AG09309 (cell line): ENCODE measurements around the gene RIC3.
"Not testable (repeated sequence)": the region's sequence is repeated elsewhere in the genome, so short reads cannot be mapped to it uniquely, and the experiment has no call there.

ENCODE experiments used
- DNase-seq: peaks from one replicate; pipeline ENCODE4 v3.0.0-alpha.2; 2010; ENCODE audit warnings: low read depth
- H3K4me3 ChIP-seq: 2 replicates; pipeline ENCODE4 v1.5.1; 2011; ENCODE audit warnings: mild to moderate bottlenecking, low read depth, low read length, moderate library complexity; ENCODE audit not compliant: control insufficient read depth
- TF ChIP-seq, protein P1 (sequence below): IDR thresholded peaks from 2 replicates; pipeline ENCODE4 v1.5.1; 2011; ENCODE audit warnings: mild to moderate bottlenecking, low read depth, low read length, inconsistent platforms; ENCODE audit not compliant: insufficient read depth, control insufficient read depth; ENCODE audit errors: missing control alignments

RIC3 gene

DNA sequence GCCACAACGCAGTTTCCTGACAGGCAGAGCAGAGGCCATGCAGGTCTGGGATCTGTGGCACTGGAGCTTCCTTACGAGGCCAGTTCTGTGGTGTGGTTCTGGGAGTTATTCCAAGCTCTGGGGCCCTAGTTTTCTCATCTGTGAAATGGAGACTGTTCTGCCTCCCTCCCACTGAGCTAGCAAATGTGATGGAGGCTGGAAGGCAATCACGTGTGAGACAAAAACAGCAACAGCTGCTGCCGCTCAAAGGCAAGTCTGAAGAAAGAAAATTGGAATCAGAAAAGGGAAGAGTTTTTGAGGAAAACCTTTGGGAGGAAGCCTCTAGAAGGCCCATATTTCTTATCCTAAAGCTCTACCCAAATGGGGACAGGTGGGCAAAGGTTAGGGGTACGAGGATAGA is 8.3 kb upstream of the RIC3 start:
- TF ChIP-seq, protein P1, sequence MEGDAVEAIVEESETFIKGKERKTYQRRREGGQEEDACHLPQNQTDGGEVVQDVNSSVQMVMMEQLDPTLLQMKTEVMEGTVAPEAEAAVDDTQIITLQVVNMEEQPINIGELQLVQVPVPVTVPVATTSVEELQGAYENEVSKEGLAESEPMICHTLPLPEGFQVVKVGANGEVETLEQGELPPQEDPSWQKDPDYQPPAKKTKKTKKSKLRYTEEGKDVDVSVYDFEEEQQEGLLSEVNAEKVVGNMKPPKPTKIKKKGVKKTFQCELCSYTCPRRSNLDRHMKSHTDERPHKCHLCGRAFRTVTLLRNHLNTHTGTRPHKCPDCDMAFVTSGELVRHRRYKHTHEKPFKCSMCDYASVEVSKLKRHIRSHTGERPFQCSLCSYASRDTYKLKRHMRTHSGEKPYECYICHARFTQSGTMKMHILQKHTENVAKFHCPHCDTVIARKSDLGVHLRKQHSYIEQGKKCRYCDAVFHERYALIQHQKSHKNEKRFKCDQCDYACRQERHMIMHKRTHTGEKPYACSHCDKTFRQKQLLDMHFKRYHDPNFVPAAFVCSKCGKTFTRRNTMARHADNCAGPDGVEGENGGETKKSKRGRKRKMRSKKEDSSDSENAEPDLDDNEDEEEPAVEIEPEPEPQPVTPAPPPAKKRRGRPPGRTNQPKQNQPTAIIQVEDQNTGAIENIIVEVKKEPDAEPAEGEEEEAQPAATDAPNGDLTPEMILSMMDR: no peak
- no peak for DNase-seq
- no peak overlapping the region for H3K4me3 ChIP-seq

DNA sequence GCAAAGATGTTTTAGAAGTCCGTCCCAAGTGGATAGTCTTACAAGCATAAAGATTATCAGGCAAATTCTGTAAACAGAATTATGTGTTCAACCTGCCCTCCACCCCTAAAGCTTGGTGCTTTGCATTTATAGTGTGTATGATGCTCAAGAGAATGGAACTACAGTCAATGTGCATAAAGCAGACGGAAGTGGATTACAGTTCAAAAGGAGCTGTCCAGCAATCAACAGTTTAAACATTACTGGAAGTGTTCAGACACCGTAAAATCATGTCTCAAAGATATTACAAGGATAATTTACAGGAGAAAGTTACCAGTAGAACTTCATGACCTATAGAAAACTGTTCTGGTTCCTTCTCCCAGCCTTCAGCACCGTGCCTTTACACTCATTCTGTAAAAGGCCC is 1.0 kb downstream of the RIC3 start:
- H3K4me3 ChIP-seq: no peak overlapping the region
- DNase-seq: no peak
- TF ChIP-seq, protein P1: no peak

DNA sequence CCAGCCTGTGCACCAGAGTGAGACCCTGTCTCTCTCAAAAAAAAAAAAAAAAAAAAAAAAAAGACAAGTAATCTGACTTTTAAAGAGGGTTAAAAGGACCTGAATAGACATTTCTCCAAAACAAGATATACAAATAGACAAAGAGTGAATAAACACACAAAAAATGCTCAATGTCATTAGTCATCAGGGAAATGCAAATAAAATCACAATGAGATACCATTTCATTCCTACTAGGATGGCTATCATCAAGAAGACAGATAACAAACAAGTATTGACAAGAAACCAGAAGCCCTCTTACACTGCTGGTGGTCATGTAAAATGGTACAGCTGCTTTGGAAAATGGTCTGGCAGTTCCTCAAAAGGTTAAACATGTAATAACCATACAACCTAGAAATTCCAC is 4.1 kb downstream of the RIC3 start:
- TF ChIP-seq, protein P1: no peak
- no peak for DNase-seq
- no peak overlapping the region for H3K4me3 ChIP-seq

DNA sequence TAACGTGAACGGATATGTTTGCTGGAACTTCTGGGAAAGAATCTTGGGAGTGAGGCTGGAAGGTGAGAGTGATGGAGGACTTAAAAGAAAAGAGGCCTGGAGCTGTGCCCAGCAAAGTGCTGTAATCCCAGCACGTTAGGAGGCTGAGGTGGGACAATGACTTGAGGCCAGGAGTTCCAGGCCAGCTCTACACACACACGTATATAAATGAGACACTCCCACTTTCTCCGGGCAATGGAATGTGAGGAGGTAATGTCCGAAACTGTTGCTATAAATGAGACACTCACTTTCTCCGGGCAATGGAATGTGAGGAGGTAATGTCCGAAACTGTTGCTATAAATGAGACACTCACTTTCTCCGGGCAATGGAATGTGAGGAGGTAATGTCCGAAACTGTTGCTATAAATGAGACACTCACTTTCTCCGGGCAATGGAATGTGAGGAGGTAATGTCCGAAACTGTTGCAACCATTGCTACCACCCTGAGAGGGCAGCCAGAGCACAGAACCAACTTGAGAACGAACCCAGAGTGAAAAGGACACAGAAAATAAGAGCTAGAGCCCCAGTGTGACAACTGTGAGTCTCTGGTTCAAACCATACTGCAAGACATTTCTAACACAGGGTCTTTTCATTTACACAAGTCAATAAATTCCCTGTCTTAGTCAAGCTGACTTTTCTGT is 7.1 kb downstream of the RIC3 start:
- DNase-seq, H3K4me3 ChIP-seq: not testable (repeated sequence)

DNA sequence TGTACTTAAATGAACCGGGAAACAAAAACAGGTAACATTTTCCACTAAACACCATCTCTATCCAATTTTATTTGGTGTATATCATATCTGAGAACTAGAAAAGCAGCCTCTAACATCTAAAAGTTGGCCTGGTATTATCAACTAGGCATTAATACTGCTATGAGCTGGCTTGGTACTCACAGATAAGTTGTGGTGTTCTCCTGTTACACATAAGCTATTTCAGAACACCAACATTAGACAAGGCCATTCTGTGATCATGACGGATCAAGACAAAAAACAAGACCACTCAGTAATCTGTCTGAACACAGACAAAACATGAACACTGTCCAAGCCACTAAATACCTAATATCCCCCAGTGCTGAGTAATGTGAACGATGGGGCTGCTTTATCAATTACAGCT is 11.9 kb downstream of the RIC3 start:
- no peak for DNase-seq
- TF ChIP-seq, protein P1: no peak
- no peak overlapping the region for H3K4me3 ChIP-seq

DNA sequence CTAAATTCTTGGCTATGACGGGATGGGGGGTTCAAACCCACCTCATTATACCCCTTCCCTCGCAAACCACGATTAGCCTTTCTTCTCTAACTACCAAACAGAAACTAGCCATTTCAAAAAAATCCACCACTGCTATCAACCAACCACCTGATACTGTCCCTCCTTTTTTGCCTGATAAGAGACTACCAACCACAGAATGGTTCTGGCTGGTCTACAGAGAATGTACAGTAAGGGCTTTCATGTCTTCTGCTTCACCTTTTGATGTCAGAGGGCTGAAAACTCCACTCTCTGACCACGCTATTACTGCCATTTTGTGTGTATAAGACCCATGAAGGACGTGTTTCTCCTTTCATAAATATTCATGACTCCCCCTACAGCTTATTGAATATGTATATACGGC is 19.1 kb downstream of the RIC3 start:
- no peak for DNase-seq
- TF ChIP-seq, protein P1: no peak
- no peak overlapping the region for H3K4me3 ChIP-seq

DNA sequence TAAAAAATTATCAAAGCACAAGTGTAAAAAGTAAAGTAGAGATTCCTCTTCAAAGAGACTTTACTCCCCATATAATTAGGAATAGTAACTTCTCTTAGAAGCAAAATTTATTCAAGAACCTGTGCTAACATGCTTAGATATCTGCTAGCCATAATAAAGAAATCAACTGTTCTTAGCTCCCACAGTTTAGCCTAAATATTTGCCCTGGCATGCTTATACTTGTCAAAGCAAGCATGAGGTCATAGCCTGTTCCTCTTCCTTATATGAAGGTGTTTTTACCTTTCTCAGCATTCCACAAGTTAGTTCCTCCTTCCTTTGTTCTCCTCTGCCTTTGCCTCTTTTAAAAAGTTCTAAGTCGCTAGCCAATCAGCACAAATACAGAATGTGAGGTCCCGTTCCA is 30.3 kb downstream of the RIC3 start:
- no peak for DNase-seq
- TF ChIP-seq, protein P1: no peak
- no peak overlapping the region for H3K4me3 ChIP-seq
